ENCODE results near the gene MIA2.
"Not testable (repeated sequence)": the region's sequence is repeated elsewhere in the genome, so short reads cannot be mapped to it uniquely, and the experiment has no call there.

MIA2 gene

GRCh38 chr14:39319381-39319780 lies 85.7 kb downstream of the MIA2 start:
- no peak overlapping the region for H3K4me3 ChIP-seq (ENCODE audit: low read length)
- DNase-seq (ENCODE audit: low read depth): no peak
- no peak for TF ChIP-seq CTCF (conservative IDR thresholded peaks at IDR 0.05; ENCODE audit: low read length)

GRCh38 chr14:39320318-39320717 lies 86.6 kb downstream of the MIA2 start:
- no peak overlapping the region for H3K4me3 ChIP-seq (ENCODE audit: low read length)
- no peak for TF ChIP-seq CTCF (conservative IDR thresholded peaks at IDR 0.05; ENCODE audit: low read length)
- DNase-seq (ENCODE audit: low read depth): peak; percentile 34

- TF ChIP-seq CTCF (conservative IDR thresholded peaks at IDR 0.05; ENCODE audit: low read length): no peak
- no peak overlapping the region for H3K4me3 ChIP-seq (ENCODE audit: low read length)
- DNase-seq (ENCODE audit: low read depth): peak; percentile 67
Observed at GRCh38 chr14:39322807-39323206, 89.1 kb downstream of the MIA2 start.

- TF ChIP-seq CTCF (conservative IDR thresholded peaks at IDR 0.05; ENCODE audit: low read length): no peak
- DNase-seq (ENCODE audit: low read depth): no peak
- no peak overlapping the region for H3K4me3 ChIP-seq (ENCODE audit: low read length)
Observed at GRCh38 chr14:39324097-39324496, 90.4 kb downstream of the MIA2 start.

GRCh38 chr14:39339003-39339402 lies 105.3 kb downstream of the MIA2 start:
- DNase-seq (ENCODE audit: low read depth): no peak
- no peak overlapping the region for H3K4me3 ChIP-seq (ENCODE audit: low read length)
- no peak for TF ChIP-seq CTCF (conservative IDR thresholded peaks at IDR 0.05; ENCODE audit: low read length)

GRCh38 chr14:39341126-39341525 lies 107.4 kb downstream of the MIA2 start:
- not testable (repeated sequence) for H3K4me3 ChIP-seq (ENCODE audit: low read length); DNase-seq (ENCODE audit: low read depth)

- no peak for TF ChIP-seq CTCF (conservative IDR thresholded peaks at IDR 0.05; ENCODE audit: low read length)
- DNase-seq (ENCODE audit: low read depth): no peak
- H3K4me3 ChIP-seq (ENCODE audit: low read length): no peak overlapping the region
Observed at GRCh38 chr14:39342768-39343167, 109.1 kb downstream of the MIA2 start.

- no peak for DNase-seq (ENCODE audit: low read depth)
- H3K4me3 ChIP-seq (ENCODE audit: low read length): no peak overlapping the region
- TF ChIP-seq CTCF (conservative IDR thresholded peaks at IDR 0.05; ENCODE audit: low read length): no peak
Observed at GRCh38 chr14:39343614-39344013, 109.9 kb downstream of the MIA2 start.

All from AG10803 (cell line).